Measurements from ENCODE around the gene RGS8. TPM values are rescaled to one million over a fixed set of nuclear protein-coding genes. Genes with fewer than 3 reads are reported as not detected.

RGS8 gene
- total RNA-seq, 1 donor from 2014 or later: not detected

GRCh38 chr1:182667848-182668505 is 16.4 kb downstream of the RGS8 start:
- H3K4me1 Mint-ChIP-seq (ENCODE audit: unreplicated experiment): peaks cover 13% of the 10 kb centered on the region

GRCh38 chr1:182666706-182667105 is 17.7 kb downstream of the RGS8 start:
- no peaks in the 10 kb centered on the region for H3K36me3 Mint-ChIP-seq (ENCODE audit: low read depth, unreplicated experiment)
- H3K4me3 Mint-ChIP-seq (ENCODE audit: unreplicated experiment): no peak overlapping the region
- no peak overlapping the region for H3K27ac Mint-ChIP-seq (ENCODE audit: unreplicated experiment)
- DNase-seq (ENCODE audit: low spot score): no peak
- TF ChIP-seq CTCF (IDR thresholded peaks at IDR 0.05; ENCODE audit: unreplicated experiment): no peak
- H3K27me3 Mint-ChIP-seq (ENCODE audit: unreplicated experiment): peaks cover 6% of the 10 kb centered on the region
- peaks cover 24% of the 10 kb centered on the region for H3K4me1 Mint-ChIP-seq (ENCODE audit: unreplicated experiment)
- H3K9me3 Mint-ChIP-seq (ENCODE audit: unreplicated experiment): no peaks in the 10 kb centered on the region

More at GRCh38 chr1:182667848-182668505, 16.4 kb downstream of the RGS8 start:
- Mint-ChIP-seq H3K9me3 (ENCODE audit: unreplicated experiment) (no peaks in the 10 kb centered on the region), H3K4me3 (ENCODE audit: unreplicated experiment) (no peak overlapping the region), H3K27me3 (ENCODE audit: unreplicated experiment) (peaks cover 4% of the 10 kb centered on the region), H3K36me3 (ENCODE audit: low read depth, unreplicated experiment) (no peaks in the 10 kb centered on the region), H3K27ac (ENCODE audit: unreplicated experiment) (no peak overlapping the region)
- DNase-seq (ENCODE audit: low spot score): no peak
- no peak for TF ChIP-seq CTCF (IDR thresholded peaks at IDR 0.05; ENCODE audit: unreplicated experiment)

- DNase-seq (ENCODE audit: low spot score): no peak
- Mint-ChIP-seq H3K4me1 (ENCODE audit: unreplicated experiment) (peaks cover 18% of the 10 kb centered on the region), H3K9me3 (ENCODE audit: unreplicated experiment) (no peaks in the 10 kb centered on the region), H3K4me3 (ENCODE audit: unreplicated experiment) (no peak overlapping the region), H3K27ac (ENCODE audit: unreplicated experiment) (no peak overlapping the region), H3K36me3 (ENCODE audit: low read depth, unreplicated experiment) (no peaks in the 10 kb centered on the region), H3K27me3 (ENCODE audit: unreplicated experiment) (peaks cover 1% of the 10 kb centered on the region)
- TF ChIP-seq CTCF (IDR thresholded peaks at IDR 0.05; ENCODE audit: unreplicated experiment): no peak
Measured at GRCh38 chr1:182664296-182664695, 20.1 kb downstream of the RGS8 start.

- no peak for DNase-seq (ENCODE audit: low spot score)
- no peaks in the 10 kb centered on the region for H3K36me3 Mint-ChIP-seq (ENCODE audit: low read depth, unreplicated experiment)
- H3K4me3 Mint-ChIP-seq (ENCODE audit: unreplicated experiment): no peak overlapping the region
- no peak for TF ChIP-seq CTCF (IDR thresholded peaks at IDR 0.05; ENCODE audit: unreplicated experiment)
- no peak overlapping the region for H3K27ac Mint-ChIP-seq (ENCODE audit: unreplicated experiment)
- H3K9me3 Mint-ChIP-seq (ENCODE audit: unreplicated experiment): no peaks in the 10 kb centered on the region
- H3K27me3 Mint-ChIP-seq (ENCODE audit: unreplicated experiment): peaks cover 1% of the 10 kb centered on the region
- H3K4me1 Mint-ChIP-seq (ENCODE audit: unreplicated experiment): peaks cover 18% of the 10 kb centered on the region
Measured at GRCh38 chr1:182662956-182663355, 21.4 kb downstream of the RGS8 start.

GRCh38 chr1:182662121-182662890 is 22.1 kb downstream of the RGS8 start:
- no peak overlapping the region for H3K4me3 Mint-ChIP-seq (ENCODE audit: unreplicated experiment)
- no peak overlapping the region for H3K27ac Mint-ChIP-seq (ENCODE audit: unreplicated experiment)
- peak; percentile 12 for DNase-seq (ENCODE audit: low spot score)
- H3K4me1 Mint-ChIP-seq (ENCODE audit: unreplicated experiment): peaks cover 18% of the 10 kb centered on the region
- no peaks in the 10 kb centered on the region for H3K36me3 Mint-ChIP-seq (ENCODE audit: low read depth, unreplicated experiment)
- H3K27me3 Mint-ChIP-seq (ENCODE audit: unreplicated experiment): peaks cover 1% of the 10 kb centered on the region
- TF ChIP-seq CTCF (IDR thresholded peaks at IDR 0.05; ENCODE audit: unreplicated experiment): no peak
- no peaks in the 10 kb centered on the region for H3K9me3 Mint-ChIP-seq (ENCODE audit: unreplicated experiment)
